ENCODE measurements around the gene LRRC74A. TPM values are rescaled to one million over a fixed set of nuclear protein-coding genes. Genes with fewer than 3 reads are reported as not detected.

Gene LRRC74A
- total RNA-seq, 2 donors from 2014 or later, result not detected

DNA sequence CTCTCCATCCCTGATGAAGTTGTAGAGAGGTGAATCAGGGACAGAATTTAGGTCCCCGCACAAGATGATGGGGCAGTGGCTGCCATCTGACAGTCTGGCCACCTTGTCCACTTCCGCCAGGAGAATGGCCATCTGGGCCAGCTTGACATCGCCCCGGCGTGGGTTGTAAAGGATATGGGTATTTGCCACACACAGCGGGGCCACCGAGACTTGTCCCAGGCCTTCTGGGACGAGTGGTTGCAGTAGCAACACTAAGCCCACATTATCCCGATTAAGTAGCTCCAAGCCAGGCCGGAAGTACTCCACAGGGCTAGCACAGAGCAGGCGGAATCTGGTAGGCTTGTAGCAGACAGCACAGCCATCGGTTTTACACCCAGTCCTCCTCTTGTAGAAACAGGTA lies 19.8 kb upstream of the LRRC74A start:
- no peak overlapping the region for H3K4me3 ChIP-seq (ENCODE audit: low read length)
- TF ChIP-seq, protein P1, sequence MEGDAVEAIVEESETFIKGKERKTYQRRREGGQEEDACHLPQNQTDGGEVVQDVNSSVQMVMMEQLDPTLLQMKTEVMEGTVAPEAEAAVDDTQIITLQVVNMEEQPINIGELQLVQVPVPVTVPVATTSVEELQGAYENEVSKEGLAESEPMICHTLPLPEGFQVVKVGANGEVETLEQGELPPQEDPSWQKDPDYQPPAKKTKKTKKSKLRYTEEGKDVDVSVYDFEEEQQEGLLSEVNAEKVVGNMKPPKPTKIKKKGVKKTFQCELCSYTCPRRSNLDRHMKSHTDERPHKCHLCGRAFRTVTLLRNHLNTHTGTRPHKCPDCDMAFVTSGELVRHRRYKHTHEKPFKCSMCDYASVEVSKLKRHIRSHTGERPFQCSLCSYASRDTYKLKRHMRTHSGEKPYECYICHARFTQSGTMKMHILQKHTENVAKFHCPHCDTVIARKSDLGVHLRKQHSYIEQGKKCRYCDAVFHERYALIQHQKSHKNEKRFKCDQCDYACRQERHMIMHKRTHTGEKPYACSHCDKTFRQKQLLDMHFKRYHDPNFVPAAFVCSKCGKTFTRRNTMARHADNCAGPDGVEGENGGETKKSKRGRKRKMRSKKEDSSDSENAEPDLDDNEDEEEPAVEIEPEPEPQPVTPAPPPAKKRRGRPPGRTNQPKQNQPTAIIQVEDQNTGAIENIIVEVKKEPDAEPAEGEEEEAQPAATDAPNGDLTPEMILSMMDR (conservative IDR thresholded peaks at IDR 0.05), result no peak
- no peaks in the 10 kb centered on the region for H3K27me3 ChIP-seq (ENCODE audit: control insufficient read depth, insufficient read depth, low read length, poor library complexity, severe bottlenecking)
- no peak overlapping the region for H3K27ac ChIP-seq (ENCODE audit: low read depth, low read length)
- H3K4me1 ChIP-seq (ENCODE audit: control insufficient read depth, insufficient read depth, low read length), result no peaks in the 10 kb centered on the region
- no peaks in the 10 kb centered on the region for H3K27me3 Mint-ChIP-seq (ENCODE audit: insufficient read depth)
- no peak overlapping the region for H3K4me3 Mint-ChIP-seq
- H3K9me3 ChIP-seq (ENCODE audit: control insufficient read depth, low read length), result no peaks in the 10 kb centered on the region
- no peak overlapping the region for H3K27ac Mint-ChIP-seq
- H3K4me1 Mint-ChIP-seq, result peaks cover 10% of the 10 kb centered on the region
- H3K36me3 ChIP-seq (ENCODE audit: control insufficient read depth, insufficient read depth, low read length), result peaks cover 71% of the 10 kb centered on the region
- 92 to 94% methylated on average over 11 to 12 of the region's 12 CpGs for WGBS, 2 experiments (ENCODE audit: insufficient coverage in 1 of 2, insufficient read length in 1 of 2)
- no peak for DNase-seq
- H3K9me3 Mint-ChIP-seq, result no peaks in the 10 kb centered on the region
- H3K9ac ChIP-seq (ENCODE audit: extremely low read depth, low read length, poor library complexity, severe bottlenecking), result no peak overlapping the region
- peaks cover 69% of the 10 kb centered on the region for H3K36me3 Mint-ChIP-seq (ENCODE audit: low read depth)

DNA sequence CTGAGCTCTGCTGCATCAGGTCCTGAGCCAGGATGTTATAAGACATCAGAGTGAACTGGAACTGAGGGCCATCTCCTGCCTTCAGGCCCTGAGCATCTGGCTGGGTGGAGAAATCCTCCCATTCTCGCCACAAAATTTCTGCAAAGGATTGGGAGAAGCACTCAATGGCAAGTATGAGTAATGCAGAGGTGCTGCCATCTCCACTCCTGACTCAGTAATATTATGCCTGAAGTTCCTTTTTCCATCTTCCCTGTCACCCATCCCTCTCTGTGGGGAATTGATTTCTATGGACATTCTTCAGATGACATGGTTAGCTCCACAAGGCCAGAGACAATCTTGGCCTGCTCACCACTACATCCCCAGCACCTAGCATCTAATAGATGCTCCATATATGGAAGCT lies 18.2 kb upstream of the LRRC74A start:
- Mint-ChIP-seq H3K36me3 (ENCODE audit: low read depth) (peaks cover 56% of the 10 kb centered on the region), H3K4me3 (no peak overlapping the region), H3K9me3 (no peaks in the 10 kb centered on the region), H3K4me1 (peaks cover 14% of the 10 kb centered on the region), H3K27ac (no peak overlapping the region), H3K27me3 (ENCODE audit: insufficient read depth) (no peaks in the 10 kb centered on the region)
- Histone ChIP-seq H3K27ac (ENCODE audit: low read depth, low read length) (no peak overlapping the region), H3K9ac (ENCODE audit: extremely low read depth, low read length, poor library complexity, severe bottlenecking) (no peak overlapping the region), H3K4me3 (ENCODE audit: low read length) (no peak overlapping the region), H3K4me1 (ENCODE audit: control insufficient read depth, insufficient read depth, low read length) (no peaks in the 10 kb centered on the region), H3K9me3 (ENCODE audit: control insufficient read depth, low read length) (no peaks in the 10 kb centered on the region), H3K27me3 (ENCODE audit: control insufficient read depth, insufficient read depth, low read length, poor library complexity, severe bottlenecking) (no peaks in the 10 kb centered on the region), H3K36me3 (ENCODE audit: control insufficient read depth, insufficient read depth, low read length) (peaks cover 58% of the 10 kb centered on the region)
- TF ChIP-seq, protein P1 (conservative IDR thresholded peaks at IDR 0.05), result no peak
- DNase-seq, result no peak
- WGBS, 2 experiments (ENCODE audit: insufficient coverage in 1 of 2, insufficient read length in 1 of 2), result 100% methylated on average over 1 of the region's 1 CpG

DNA sequence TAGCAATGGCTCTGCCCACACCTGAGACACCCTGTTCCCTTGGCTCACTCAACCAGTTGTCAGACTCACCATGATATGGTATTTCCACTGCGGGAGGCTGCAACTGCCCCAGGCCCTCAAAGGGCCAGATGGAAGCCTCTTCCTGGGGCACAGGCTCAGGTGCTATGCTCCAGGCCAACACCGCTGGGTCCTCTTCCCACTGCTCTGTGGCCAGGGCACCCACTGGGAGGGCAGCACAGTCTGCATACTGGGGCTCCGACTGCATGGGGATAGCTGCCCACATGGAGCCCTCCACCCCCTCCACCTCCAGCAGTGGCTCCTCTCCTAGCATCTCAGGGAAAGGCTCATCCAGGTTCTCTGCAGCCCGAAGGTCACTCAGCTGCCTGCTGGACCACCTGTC lies 17.2 kb upstream of the LRRC74A start:
- H3K9me3 ChIP-seq (ENCODE audit: control insufficient read depth, low read length), result no peaks in the 10 kb centered on the region
- H3K27ac ChIP-seq (ENCODE audit: low read depth, low read length), result no peak overlapping the region
- Mint-ChIP-seq H3K9me3 (no peaks in the 10 kb centered on the region), H3K4me1 (peaks cover 17% of the 10 kb centered on the region), H3K4me3 (no peak overlapping the region), H3K27ac (no peak overlapping the region), H3K36me3 (ENCODE audit: low read depth) (peaks cover 47% of the 10 kb centered on the region), H3K27me3 (ENCODE audit: insufficient read depth) (no peaks in the 10 kb centered on the region)
- H3K9ac ChIP-seq (ENCODE audit: extremely low read depth, low read length, poor library complexity, severe bottlenecking), result no peak overlapping the region
- 88 to 90% methylated on average over 1 to 4 of the region's 4 CpGs for WGBS, 2 experiments (ENCODE audit: insufficient coverage in 1 of 2, insufficient read length in 1 of 2)
- no peak overlapping the region for H3K4me3 ChIP-seq (ENCODE audit: low read length)
- H3K4me1 ChIP-seq (ENCODE audit: control insufficient read depth, insufficient read depth, low read length), result no peaks in the 10 kb centered on the region
- TF ChIP-seq, protein P1 (conservative IDR thresholded peaks at IDR 0.05), result no peak
- peaks cover 49% of the 10 kb centered on the region for H3K36me3 ChIP-seq (ENCODE audit: control insufficient read depth, insufficient read depth, low read length)
- DNase-seq, result no peak
- no peaks in the 10 kb centered on the region for H3K27me3 ChIP-seq (ENCODE audit: control insufficient read depth, insufficient read depth, low read length, poor library complexity, severe bottlenecking)

Data from endodermal cell (in vitro differentiated cells).